Dedifferentiated amniotic fluid mesenchymal stem cell (primary cell): Measurements from ENCODE around the gene LCN12.

Source experiments
- DNase-seq: peaks from one replicate; pipeline ENCODE4 v3.0.0-alpha.2; 2016; ENCODE audit errors: extremely low spot score

The LCN12 gene

DNA sequence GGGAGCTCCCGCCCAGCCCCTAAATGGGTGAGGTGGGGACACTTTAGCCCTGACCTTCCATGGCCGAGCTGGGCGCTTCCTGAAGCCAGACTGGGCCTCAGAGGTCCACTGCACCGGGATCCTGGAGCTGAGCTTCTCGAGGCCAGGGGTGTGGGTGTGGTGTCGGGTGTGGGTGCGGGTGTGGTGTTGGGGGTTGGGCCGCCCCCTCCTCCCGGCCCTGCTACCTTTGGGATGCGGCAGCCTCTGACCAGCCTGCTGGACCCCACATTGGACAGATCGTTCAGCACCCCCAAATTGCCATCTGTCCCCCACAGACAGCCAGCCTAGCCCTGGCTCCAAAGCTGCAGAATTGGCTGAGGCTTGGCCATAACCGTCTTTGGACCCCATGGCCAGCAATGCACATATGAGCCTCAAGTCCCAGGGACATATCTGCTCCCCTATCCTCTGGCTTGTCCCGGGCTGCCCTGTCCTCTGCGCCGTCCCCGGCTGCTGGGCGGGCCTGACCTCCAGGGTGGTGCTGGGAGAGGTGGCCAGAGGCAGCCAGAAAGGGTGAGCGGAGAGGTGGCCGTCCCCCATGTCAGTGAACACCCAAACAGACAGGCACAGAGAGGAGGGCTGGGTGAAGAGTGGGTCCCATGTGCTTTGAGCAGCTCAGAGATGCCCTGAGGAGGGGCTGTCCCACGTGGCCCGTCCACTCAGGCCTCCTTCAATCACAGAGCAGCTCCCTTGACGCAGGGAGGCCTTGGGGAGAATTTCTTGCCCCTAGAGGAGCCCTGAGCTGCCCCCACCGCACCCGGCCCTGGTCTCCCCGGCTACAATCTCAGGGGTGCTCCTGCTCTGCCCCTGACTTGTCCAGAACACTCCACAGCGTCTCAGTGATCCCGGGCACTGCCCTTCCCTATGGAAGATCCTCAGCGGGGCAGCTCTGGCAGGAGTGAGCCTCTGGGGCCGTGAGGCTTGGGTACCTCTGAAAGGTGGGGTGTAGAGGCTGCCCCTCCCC lies 21.8 kb downstream of the LCN12 start:
- DNase-seq, result no peak

DNA sequence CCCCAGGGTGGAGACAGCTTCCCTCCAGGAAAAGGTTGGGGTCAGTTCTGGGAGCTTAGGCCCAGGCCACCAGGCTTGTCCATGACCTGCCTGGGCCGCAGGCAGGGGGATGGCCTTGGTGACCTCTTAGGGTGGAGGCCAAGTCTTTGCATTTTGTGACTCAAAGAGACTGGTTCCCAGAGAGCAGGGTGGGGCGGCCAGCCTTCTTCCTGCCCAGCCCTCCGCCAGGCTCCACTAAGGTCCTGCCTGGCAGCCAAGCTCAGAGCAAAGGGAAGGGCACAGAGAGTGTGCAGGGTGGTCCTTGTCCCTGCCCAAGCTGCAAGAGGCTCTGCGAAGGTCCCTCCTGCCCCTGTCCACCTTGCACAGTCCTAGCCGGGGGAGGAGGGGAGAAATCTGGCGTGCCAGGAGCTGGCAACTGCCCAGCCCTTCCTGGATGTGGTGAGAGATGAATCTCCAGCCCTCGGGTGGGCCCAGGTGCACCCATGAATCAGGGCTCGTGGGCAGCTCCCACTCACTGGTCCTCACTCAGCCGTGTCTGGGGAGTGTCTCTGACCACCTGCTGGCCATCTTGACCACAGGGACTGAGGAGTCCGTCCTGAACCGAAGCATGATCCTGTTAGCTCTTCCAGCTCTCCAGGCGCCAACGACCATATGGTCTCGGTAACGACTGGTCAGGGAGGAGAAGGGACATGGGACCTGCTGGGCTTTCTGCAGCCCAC lies 22.9 kb downstream of the LCN12 start:
- no peak for DNase-seq

DNA sequence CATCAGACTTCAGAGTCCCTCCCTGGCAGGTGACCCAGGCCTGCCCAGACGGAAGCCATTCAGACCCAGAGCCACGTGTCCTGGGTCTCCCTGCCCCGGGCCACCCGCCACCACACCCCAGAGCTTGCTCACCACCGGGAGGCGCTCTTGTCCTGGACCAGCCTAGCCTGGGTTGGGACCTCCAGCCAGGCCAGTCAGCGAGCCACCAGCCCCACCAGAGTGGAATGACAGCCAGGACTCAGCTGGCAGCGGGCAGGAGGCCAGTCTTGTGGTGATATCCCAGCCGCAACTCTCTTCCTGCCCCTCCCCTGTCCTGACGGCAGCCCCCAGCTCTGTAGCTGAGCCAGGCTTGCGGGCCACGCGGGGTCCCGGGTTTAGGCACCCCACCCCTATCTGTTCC lies 23.6 kb downstream of the LCN12 start:
- no peak for DNase-seq

DNA sequence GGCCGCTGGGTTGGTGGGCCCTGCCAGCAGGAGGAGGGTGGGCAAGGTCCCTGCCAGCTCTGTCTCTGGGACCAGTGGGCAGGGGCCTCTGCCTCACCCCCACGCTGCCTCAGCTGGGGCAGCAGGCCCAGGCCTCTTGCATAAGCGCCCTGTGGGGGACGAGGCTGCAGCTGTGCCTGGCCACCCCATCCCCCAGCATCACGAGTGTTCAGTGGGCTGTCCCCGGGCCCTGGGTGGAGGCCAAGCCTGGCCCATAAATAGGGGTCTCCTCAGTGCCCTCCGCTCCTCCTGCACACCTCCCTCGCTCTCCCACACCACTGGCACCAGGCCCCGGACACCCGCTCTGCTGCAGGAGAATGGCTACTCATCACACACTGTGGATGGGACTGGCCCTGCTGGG lies 25.1 kb downstream of the LCN12 start, which contains the start of gene PTGDS:
Gene PTGDS (plus strand): TSS at position 282 of the 400 bp plus-strand sequence. CDS start 75 bp downstream, at position 357.
- no peak for DNase-seq

DNA sequence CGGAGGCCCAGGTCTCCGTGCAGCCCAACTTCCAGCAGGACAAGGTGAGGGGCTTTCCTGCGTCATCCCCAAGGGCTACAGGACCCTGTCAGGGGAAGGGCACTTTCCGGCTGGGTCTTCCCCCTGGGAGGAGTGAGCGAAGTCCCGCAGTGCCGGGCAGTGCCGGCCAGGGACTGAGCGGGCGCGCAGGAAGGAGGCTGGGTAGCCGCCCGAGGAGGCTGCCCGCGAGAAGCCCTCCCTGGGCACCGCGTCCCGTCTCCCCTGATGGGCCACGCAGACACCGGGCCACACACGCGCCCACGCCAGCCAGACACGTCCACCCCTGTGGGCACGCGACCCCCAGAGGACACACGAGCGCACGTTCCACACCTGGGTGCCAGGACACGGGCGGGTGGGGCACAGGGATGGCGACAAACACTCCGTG lies 25.6 kb downstream of the LCN12 start:
- DNase-seq, result no peak

DNA sequence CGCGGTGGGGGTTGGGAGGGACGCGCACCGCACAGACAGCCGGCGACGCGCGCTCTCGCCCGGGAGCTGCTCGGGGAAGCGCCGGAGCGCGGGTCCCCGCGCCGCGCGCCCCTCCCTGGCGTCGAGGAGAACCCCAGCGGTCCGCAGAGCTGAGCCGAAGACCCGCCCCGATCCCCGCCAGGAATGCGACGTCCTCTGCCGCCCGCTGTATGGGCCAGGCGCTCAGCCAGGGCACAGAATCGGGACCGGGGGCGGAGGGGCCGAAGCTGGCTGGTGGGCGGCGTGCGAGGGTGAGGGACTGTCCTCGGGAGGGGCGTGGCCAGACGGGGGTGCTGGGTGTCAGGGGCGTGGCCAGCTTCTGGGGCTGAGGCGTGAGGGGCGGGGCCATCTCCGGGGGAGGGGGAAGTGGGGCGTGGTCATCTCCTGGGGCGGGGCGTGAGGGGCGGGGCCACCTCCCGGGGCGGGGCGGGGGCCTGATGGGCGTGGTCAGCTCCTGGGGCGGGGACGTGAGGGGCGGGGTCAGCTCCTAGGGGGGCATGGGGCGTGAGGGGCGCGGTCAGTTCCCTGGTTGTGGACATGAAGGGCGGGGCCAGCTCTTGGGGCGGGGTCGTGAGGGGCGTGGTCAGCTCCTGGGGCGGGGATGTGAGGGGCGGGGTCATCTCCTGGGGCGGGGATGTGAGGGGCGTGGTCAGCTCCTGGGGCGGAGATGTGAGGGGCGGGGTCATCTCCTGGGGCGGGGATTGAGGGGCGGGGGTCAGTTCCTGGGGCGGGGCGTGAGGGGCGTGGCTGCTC lies 26.2 kb downstream of the LCN12 start:
- DNase-seq, result no peak

DNA sequence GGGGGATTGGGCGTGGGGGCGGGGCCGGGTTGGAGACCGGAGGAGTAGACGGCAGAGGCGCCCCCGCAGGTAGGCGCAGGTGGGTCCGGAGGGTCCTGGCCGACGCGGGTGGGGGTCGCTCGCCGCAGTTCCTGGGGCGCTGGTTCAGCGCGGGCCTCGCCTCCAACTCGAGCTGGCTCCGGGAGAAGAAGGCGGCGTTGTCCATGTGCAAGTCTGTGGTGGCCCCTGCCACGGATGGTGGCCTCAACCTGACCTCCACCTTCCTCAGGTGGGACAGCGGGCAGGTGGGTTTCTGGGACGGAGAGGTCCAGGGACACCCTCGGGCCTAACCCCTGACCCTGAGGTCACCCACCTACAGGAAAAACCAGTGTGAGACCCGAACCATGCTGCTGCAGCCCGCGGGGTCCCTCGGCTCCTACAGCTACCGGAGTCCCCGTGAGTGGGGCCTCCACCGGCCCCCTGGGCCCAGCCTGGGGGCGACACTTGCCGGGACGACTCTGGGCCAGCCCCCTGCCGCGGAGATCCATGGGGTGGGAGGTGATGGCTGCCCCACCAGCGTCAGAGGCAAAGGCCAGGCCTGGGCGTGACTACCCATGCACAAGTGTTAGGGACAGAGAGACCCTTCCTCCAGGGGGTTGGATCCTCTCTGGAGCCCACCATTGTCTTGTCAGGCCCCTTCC lies 26.9 kb downstream of the LCN12 start:
- no peak for DNase-seq

DNA sequence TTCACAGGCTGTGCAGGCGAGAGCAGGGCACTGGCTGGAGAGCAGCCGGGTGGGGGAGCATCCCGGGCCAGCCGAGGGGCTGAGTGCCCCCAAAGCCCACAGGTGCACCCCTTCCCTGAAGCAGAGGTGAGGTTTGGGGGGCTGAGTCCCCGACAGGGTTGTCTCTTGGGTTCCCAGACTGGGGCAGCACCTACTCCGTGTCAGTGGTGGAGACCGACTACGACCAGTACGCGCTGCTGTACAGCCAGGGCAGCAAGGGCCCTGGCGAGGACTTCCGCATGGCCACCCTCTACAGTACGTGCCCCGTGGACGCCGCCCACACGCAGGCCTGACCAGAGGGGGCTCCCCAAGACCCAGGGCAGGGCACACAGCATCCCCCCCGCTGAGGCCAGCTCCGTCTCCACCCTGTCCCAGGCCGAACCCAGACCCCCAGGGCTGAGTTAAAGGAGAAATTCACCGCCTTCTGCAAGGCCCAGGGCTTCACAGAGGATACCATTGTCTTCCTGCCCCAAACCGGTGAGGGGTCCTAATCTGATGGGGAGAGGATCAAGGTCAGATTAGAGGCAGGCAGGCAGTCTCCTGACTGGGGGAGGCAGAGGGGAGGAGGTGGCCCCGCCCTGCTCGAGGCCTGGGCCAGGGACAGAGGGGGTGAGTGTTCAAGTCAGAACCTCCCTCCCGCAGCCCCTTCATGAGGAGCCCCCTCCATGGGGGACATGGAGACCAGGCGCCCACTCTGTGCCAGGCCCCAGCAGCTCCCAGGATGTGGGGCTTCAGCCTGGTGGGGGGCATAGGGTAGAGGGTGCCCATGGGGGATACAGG lies 27.9 kb downstream of the LCN12 start:
- DNase-seq, result no peak

DNA sequence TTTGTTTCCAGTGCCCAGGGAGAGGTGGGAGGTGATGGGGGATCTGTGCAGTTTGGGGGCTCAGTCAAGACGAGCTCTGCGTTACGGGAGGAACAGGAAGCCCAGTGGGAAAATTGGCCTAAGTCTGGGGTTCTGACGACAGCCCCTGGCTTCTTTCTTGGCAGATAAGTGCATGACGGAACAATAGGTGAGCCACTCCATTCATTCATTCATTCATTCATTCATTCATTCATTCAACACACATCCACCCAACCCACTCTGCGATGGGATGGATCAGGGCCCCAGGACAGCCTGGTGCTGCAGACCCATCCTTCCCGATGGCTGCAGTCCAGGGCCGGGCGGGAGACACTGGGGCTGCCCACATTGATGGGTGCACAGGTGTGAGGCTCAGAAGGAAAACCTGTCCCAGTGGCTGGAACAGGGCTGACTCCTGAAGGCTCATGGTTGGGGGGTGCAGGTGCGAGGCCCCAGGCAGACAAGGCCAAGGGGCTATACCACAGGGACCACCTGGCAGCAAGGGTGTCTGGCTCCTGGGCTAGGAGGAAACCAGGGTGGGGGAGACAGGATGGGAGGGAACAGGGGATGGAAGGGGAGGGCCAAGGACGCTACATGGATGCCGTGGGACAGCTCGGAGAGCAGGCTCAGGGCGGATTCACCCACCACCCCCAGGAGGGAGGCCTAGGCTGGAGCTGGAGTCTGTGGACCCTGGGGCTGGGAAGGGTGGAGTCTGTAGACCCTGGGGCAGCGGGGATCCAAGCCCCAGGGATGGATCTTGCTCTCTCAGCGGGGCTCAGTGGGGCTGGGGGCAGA lies 28.8 kb downstream of the LCN12 start:
- DNase-seq, result no peak

DNA sequence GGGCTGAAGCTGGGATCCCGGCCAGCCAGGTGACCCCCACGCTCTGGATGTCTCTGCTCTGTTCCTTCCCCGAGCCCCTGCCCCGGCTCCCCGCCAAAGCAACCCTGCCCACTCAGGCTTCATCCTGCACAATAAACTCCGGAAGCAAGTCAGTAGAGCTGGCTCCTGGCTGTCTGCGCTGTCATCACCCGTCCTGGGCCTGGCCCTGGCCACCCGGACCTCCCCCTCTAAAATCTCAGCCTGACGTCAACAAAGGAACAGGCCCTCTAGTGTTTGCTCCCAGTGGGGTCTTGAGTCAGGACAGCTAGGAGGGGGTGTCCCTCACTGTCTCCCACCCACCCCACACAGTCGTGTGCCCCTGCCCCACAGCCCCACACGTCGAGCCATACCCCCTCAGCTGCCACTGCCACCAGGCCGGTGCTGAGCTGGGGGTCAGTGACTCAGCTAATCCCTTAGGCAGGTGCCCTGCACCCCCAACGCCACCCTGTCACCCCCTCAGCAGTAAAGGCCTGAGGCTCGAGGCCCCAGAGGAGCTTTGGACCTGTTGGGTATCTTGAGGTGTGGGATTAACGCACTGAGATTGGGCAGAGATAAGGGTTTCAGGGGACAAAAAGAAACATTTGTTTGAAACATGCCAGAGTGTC lies 29.6 kb downstream of the LCN12 start:
- no peak for DNase-seq

DNA sequence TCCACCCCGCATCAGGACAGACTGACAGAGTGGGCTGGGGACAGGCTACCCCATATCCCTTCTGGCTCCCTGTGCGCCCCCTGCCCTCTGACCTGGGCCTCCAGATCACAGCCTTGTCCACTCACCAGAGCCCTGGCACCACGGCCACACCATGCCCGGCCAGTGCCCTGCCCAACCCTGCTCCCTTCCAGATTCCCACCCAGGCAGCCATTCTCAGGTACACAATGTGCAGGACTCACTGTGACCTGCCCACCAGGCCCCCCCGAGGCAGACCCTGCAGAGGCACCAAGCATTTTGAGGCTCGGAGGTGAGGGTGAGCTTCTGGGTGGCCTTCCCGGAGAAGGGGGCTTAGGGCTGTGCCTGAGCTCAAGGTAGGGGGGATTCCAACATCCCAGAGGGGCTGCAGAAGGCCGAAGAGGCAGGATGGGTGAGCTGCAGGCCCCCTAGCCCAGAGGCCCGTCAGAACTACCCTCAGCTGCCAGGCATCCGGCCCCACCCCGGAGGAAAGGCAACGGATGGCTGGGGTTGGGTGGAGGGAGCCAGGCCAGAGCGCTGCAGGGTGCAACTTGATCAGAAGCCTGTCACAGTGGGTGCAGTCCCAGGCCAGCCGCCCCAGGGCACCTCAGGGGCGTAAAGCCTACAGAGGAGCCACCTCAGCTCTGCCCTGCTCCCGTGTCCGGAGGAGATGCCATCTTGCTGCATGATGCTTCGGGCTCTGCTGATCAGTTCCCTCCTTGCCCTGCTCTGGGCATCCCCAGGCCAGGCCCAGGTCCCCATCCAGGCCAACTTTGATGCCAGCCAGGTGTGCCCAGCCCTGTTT lies 30.4 kb downstream of the LCN12 start, which contains the start of gene LCNL1:
Gene LCNL1 (plus strand): TSS at position 762 of the 820 bp plus-strand sequence. CDS start 594 bp downstream, outside the sequence.
- no peak for DNase-seq

DNA sequence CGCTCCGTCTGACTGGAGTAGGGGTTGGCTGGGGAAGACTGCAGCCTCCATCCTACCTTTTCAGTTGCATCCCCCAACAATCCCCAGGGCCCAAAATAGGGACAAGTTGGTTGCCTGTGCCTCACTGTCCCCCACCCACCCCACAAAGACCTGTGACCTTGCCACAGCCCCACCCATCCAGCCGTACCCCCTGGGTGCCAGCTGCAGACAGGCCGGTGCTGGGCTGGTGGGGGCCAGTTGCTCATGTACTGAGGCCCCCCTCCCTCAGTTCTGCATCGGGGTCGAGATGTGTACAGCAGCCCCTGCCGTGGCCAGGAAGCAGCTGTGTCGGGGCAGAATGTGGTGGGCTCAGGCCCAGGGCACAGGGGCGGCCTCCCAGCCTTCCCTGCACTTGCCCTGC lies 31.1 kb downstream of the LCN12 start:
- no peak for DNase-seq

DNA sequence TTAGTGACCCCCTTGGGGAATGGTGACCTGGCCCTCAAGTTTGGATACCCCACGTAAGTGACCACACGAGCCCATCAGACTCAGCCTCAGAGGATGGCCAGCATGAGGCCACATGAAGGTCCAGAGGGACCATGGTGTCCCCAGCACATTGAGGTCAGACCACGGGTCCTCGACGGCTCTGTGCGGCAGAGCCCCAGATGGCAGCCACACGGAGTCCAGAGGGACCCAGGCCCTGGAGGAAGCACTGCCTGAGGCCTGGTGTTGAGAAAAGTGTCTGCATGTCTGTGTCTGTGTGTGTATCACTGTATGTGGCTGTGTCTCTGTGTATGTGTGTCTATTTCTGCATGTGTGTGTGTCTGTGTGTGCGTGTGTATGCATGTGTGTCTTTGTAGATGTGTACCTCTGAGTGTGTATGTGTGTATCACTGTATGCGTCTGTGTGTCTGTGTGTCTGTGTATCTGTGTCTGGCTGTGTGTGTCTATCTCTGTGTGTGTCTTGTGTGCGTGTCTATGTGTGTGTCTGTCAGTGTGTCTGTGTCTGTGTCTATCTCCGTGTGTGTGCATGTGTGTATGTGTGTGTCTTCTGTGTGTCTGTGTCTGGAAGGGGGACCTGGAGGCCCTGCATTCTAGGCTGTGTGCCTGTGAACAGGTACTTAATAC lies 31.7 kb downstream of the LCN12 start:
- no peak for DNase-seq

DNA sequence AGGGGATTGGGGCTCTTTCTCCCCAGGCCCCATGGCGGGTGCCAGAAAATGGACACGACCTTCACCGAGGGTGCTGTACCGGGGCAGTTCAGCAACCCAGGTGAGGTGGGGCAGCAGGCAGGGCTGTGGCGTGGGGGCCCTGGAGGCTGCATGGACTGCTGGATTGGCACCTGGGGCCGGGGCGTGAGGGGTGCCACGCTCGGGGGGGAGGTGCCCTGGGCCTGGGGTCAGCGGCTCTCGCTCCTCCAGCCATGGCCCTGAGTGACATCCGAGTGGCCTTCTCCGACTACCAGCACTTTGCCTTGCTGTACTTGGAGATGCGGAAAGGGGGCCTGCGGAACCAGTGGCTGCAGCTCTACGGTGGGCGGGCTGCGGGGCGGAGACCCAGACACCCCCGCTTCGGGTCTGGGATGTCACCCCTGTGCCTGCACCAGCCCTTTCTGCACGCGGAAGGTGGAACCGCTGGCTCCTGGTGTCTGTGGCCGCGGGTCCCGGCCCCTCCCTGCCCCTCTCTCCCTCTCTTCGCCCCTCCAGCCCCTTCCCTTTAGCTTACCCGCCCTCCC lies 32.5 kb downstream of the LCN12 start:
- no peak for DNase-seq

DNA sequence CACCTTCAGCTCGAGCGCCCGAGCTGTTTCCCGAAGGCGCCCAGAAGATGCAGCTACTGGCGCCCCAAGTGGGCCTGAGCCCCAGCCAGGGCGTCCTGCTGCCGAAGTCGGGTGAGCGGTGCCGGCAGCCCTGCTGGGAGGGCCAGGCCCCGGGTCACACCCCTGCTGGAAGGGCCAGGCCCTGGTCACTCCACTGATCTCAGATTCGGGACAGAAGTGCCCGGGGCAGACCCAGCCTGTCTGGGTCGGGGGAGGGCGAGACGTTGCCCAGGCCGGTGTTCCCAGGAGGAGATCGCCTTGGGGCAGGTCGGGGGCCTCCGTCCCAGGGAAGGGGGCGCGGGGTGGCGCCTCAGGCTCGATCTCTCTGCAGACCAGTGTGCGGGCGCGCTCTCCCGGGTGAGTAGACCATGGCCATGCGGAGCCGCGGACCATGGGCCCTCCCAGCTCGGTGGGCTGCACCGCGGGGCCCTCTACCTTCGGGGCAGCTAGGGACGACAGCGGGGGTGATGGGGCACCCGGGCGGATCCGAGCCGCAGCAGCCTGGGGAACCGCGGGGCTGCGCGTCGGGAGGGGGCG lies 33.0 kb downstream of the LCN12 start:
- no peak for DNase-seq

DNA sequence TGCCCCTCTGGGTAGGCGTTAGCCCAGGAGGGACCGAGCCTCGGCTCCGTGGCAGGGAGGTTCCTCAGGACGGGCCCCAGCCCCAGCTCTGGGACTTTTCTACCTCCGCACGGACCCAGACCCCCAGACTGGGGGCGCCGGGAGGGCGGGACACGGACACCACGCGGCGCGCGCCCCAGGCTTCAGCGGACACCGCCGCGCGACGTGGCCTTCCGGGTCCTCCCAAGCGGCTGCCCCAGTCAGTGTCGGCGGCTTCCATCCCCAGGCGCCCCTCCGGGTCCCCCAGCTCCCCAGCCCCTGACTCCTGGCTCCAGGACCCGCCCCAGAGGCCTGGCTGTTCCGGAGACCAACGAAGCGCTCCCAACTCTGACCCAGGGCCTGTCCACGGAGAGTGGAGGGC lies 33.8 kb downstream of the LCN12 start:
- no peak for DNase-seq

DNA sequence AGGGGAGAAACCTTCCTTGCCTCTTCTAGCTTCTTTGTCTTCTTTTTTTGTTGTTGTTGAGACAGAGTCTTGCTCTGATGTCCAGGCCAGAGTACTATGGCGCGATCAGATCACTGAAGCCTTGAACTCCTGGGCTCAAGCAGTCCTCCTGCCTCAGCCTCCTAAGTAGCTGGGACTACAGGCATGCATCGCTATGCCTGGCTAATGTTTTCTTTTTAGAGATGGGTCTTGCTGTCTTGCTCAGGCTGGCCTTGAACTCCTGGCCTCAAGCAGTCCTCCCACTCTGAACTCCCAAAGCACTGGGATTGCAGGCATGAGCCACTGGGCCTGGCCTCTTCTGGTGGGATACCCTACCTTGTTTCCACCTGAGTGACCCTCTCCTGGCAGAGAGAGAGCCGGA lies 36.8 kb downstream of the LCN12 start:
- DNase-seq, result no peak
